Glutamatergic neuron (in vitro differentiated cells): ENCODE results near the gene WDR6. TPM values are rescaled to one million over a fixed set of nuclear protein-coding genes. Genes with fewer than 3 reads are reported as not detected.

Experiments
- DNase-seq: peaks from one replicate; pipeline ENCODE4 v3.0.0; 2022
- H3K27ac Mint-ChIP-seq: one replicate; pipeline ENCODE4 v1.8.0; 2020; ENCODE audit warnings: mild to moderate bottlenecking, mixed read lengths, inconsistent platforms; ENCODE audit not compliant: unreplicated experiment
- H3K27me3 Mint-ChIP-seq: one replicate; pipeline ENCODE4 v1.8.0; 2020; ENCODE audit warnings: mild to moderate bottlenecking, moderate library complexity, mixed read lengths, inconsistent platforms; ENCODE audit not compliant: unreplicated experiment
- H3K36me3 Mint-ChIP-seq: one replicate; pipeline ENCODE4 v1.8.0; 2020; ENCODE audit warnings: mild to moderate bottlenecking, mixed read lengths, inconsistent platforms; ENCODE audit not compliant: unreplicated experiment
- H3K4me1 Mint-ChIP-seq: one replicate; pipeline ENCODE4 v1.8.0; 2020; ENCODE audit warnings: mild to moderate bottlenecking, low read depth, mixed read lengths, inconsistent platforms; ENCODE audit not compliant: unreplicated experiment
- H3K4me3 Mint-ChIP-seq: one replicate; pipeline ENCODE4 v1.8.0; 2020; ENCODE audit warnings: mild to moderate bottlenecking, mixed read lengths, inconsistent platforms; ENCODE audit not compliant: unreplicated experiment
- H3K9me3 Mint-ChIP-seq: one replicate; pipeline ENCODE4 v1.8.0; 2020; ENCODE audit warnings: mild to moderate bottlenecking, moderate library complexity, mixed read lengths, inconsistent platforms; ENCODE audit not compliant: unreplicated experiment
- CTCF ChIP-seq: fragments of 200-600 bp; sonication (generic); IDR thresholded peaks from one replicate; pipeline ENCODE4 v1.5.0; 2021; ENCODE audit not compliant: partially characterized antibody, unreplicated experiment
- total RNA-seq: library from RNA; stranded (reverse); fragmentation: NEBNext Ultra II Directional; extraction: Animal tissue kit (Norgen Biotek cat#: 25700); gene quantifications from one replicate; pipeline ENCODE4 v1.2.1, GENCODE V29; 2021; ENCODE audit not compliant: unreplicated experiment

The WDR6 gene
- total RNA-seq, 1 donor from 2014 or later, result 236 TPM

- Mint-ChIP-seq H3K27me3 (peaks cover 5% of the 10 kb centered on the region), H3K9me3 (no peaks in the 10 kb centered on the region), H3K27ac (no peak overlapping the region), H3K36me3 (no peaks in the 10 kb centered on the region), H3K4me1 (peaks cover 3% of the 10 kb centered on the region), H3K4me3 (no peak overlapping the region)
- peak; percentile 14 for TF ChIP-seq CTCF
- no peak for DNase-seq
Measured at GRCh38 chr3:48997102-48997635, 10.0 kb upstream of the WDR6 start.

- Mint-ChIP-seq H3K4me3 (peak overlapping the region; percentile 15), H3K4me1 (peaks cover 3% of the 10 kb centered on the region), H3K27ac (no peak overlapping the region), H3K9me3 (no peaks in the 10 kb centered on the region), H3K27me3 (peaks cover 5% of the 10 kb centered on the region), H3K36me3 (no peaks in the 10 kb centered on the region)
- DNase-seq, result peak; percentile 60
- no peak for TF ChIP-seq CTCF
Measured at GRCh38 chr3:48997714-48998637, 9.2 kb upstream of the WDR6 start.

GRCh38 chr3:48999085-48999858 lies 7.9 kb upstream of the WDR6 start:
- Mint-ChIP-seq H3K4me3 (no peak overlapping the region), H3K27me3 (peaks cover 5% of the 10 kb centered on the region), H3K9me3 (no peaks in the 10 kb centered on the region), H3K36me3 (no peaks in the 10 kb centered on the region), H3K27ac (no peak overlapping the region), H3K4me1 (peaks cover 3% of the 10 kb centered on the region)
- no peak for TF ChIP-seq CTCF
- no peak for DNase-seq

GRCh38 chr3:49001155-49001554 lies 6.0 kb upstream of the WDR6 start:
- H3K27ac Mint-ChIP-seq, result no peak overlapping the region
- peaks cover 3% of the 10 kb centered on the region for H3K4me1 Mint-ChIP-seq
- no peaks in the 10 kb centered on the region for H3K27me3 Mint-ChIP-seq

More at GRCh38 chr3:49001155-49001554, 6.0 kb upstream of the WDR6 start:
- Mint-ChIP-seq H3K4me3 (no peak overlapping the region), H3K36me3 (no peaks in the 10 kb centered on the region), H3K9me3 (no peaks in the 10 kb centered on the region)
- TF ChIP-seq CTCF, result no peak
- no peak for DNase-seq
